Activated naive CD4-positive, alpha-beta T cell treated with anti-CD3 and anti-CD28 coated beads, Interleukin-2, amount 50 U/mL, for 72 hours (primary cell): ENCODE data around the gene COG1. TPM values are rescaled to one million over a fixed set of nuclear protein-coding genes. Genes with fewer than 3 reads are reported as not detected.

Experiments used
- ATAC-seq, 2 donors: fragments of 150-1000 bp; cut with Tn5 transposase; 2 replicates each; pipeline ENCODE4 v1.10.0; 2021; ENCODE audit warnings: mild to moderate bottlenecking in 2 of 2, moderate library complexity in 2 of 2
- DNase-seq, 2 donors: peaks; one replicate each; pipeline ENCODE4 v3.0.0; 2021 to 2022; ENCODE audit warnings: low spot score in 2 of 2
- H3K27ac Mint-ChIP-seq, 2 donors: one replicate each; pipeline ENCODE4 v1.8.0; 2022; ENCODE audit warnings: mild to moderate bottlenecking in 2 of 2, mixed read lengths in 2 of 2
- H3K36me3 Mint-ChIP-seq, 2 donors: one replicate each; pipeline ENCODE4 v1.8.0; 2022; ENCODE audit warnings: mixed read lengths in 2 of 2
- H3K9me3 Mint-ChIP-seq, 2 donors: one replicate each; pipeline ENCODE4 v1.8.0; 2022; ENCODE audit warnings: mixed read lengths in 2 of 2
- total RNA-seq, 2 donors: library from RNA; stranded (reverse); gene quantifications; one replicate each; pipeline ENCODE4 v1.2.3, GENCODE V29; 2022

Gene COG1
- total RNA-seq, 2 donors from 2014 or later = 26.8 to 40.5 TPM

GRCh38 chr17:73203788-73204479, 11.1 kb downstream of the COG1 start:
- no peak for DNase-seq
- Mint-ChIP-seq H3K36me3 (peaks cover 20 to 60% of the 10 kb centered on the region in 2 donors), H3K9me3 (no peaks in the 10 kb centered on the region)

GRCh38 chr17:73205459-73205961, 12.7 kb downstream of the COG1 start:
- H3K27ac Mint-ChIP-seq = no peak overlapping the region

More at GRCh38 chr17:73203788-73204479, 11.1 kb downstream of the COG1 start:
- peak; percentile 62 to 83 for ATAC-seq
- peak overlapping the region; percentile 56 to 92 for H3K27ac Mint-ChIP-seq

DNA sequence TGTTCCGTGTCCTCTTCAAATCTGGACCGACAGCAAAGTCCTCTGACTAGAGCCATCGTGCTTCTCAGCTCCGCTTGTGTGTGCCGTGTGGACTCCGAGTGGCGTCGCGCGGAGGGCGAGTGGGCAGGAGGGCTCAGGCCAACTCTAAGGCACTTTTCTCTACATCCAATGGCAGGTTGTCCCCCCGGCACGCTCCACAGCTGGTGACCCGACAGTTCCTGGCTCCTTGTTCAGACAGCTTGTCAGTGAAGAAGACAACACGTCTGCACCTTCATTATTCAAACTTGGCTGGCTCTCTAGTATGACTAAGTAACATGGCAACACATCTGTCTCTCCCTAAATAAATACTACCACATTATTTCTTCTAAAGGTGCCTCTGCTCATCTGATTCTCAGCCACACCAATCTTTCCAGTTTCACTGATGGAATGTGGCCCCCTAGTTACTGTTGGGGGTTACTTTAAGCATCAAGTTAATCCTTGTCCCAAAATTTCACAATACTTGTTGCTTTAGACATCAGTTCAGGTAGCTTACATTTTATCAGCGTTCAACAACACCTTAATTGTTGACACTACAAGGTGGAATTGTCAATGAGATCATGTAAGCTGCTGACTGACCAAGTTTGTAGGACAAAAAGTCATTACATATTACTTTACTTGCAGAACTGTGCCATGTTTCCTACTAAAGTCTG, 15.4 kb downstream of the COG1 start:
- Mint-ChIP-seq H3K36me3 (peaks cover 15 to 34% of the 10 kb centered on the region in 2 donors), H3K27ac (peak overlapping the region; percentile 59 to 69), H3K9me3 (no peaks in the 10 kb centered on the region)
- no peak for ATAC-seq
- no peak for DNase-seq

More at GRCh38 chr17:73205459-73205961, 12.7 kb downstream of the COG1 start:
- DNase-seq = no peak
- Mint-ChIP-seq H3K9me3 (no peaks in the 10 kb centered on the region), H3K36me3 (peaks cover 20 to 44% of the 10 kb centered on the region in 2 donors)
- no peak for ATAC-seq

DNA sequence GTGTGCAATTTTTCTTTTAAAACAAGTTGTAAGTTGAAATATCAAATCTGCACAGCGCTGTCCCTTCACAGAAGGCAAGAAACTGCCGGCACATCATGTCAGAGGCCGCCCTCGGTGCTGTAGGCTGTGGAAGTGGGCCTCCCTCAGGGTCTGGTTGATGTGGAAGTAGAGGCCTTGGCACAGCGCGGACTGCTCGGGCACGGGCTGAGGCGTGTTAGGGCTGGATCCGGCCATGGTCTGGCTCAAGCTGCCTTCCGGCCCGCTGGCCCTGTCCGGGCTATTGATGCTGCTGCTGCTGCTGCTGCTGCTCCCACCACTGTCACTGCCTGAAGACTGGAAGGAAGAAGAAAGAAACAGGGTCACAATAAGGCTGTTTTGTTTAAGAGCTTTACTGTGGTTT, 16.6 kb downstream of the COG1 start:
- ATAC-seq = no peak
- Mint-ChIP-seq H3K36me3 (peaks cover 11 to 25% of the 10 kb centered on the region in 2 donors), H3K9me3 (no peaks in the 10 kb centered on the region), H3K27ac (peak overlapping the region in 1 of 2 donors; percentile 36)
- DNase-seq = no peak

DNA sequence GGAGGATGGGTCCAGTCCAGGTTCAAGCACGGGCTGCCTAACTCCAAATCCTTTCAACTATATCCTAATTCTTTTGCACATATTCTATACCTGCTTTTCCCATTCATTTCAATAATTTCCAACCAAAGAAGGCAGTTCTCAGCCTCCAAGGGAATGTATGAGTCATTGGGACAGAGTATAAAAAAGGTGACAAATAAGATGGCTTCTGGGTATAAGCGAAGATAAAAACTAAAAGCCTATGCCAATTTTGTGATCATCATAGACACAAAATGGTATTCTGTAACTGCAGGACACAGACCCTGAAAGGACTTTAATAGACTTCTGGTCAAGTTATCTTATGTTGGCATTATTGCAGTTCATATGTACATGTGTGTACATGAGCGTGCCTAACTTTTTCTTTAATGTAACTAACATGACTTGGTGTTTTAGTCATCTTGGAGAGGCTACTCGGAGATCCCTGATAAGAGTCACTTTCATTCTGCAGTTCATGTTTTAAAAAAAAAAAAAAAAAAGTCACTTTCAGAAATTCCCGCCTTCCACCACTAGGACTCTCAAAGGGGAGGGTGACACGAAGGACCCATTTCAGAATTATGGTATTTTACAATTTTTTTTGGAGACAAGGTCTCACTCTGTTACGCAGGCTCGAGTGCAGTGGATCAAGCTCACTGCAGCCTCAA, 17.3 kb downstream of the COG1 start:
- Mint-ChIP-seq H3K9me3 (no peaks in the 10 kb centered on the region), H3K27ac (peak overlapping the region in 1 of 2 donors; percentile 36), H3K36me3 (peaks cover 11 to 25% of the 10 kb centered on the region in 2 donors)
- peak; percentile 28 to 31 for ATAC-seq
- no peak for DNase-seq

DNA sequence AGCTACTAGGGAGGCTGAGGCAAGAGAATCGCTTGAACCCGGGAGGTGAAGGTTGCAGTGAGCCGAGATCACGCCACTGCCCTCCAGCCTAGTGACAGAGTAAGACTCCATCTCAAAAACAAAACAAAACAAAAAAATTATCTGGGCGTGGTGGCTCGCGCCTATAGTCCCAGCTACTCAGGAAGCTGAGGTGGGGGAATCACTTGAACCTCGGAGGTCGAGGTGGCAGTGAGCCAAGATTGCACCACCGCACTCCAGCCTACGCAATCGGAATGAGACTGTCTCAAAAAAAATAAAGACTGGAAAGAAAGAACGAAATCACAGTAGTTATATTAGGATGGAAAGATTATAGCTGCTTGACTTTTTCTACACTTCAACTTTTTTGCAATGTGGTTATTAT, 18.9 kb downstream of the COG1 start:
- H3K27ac Mint-ChIP-seq = peak overlapping the region; percentile 32 to 52
- ATAC-seq (peak; percentile 37 to 60), DNase-seq (peak in 1 of 2 donors; percentile 48)
- no peaks in the 10 kb centered on the region for H3K9me3 Mint-ChIP-seq
- H3K36me3 Mint-ChIP-seq = peaks cover 11 to 31% of the 10 kb centered on the region in 2 donors

DNA sequence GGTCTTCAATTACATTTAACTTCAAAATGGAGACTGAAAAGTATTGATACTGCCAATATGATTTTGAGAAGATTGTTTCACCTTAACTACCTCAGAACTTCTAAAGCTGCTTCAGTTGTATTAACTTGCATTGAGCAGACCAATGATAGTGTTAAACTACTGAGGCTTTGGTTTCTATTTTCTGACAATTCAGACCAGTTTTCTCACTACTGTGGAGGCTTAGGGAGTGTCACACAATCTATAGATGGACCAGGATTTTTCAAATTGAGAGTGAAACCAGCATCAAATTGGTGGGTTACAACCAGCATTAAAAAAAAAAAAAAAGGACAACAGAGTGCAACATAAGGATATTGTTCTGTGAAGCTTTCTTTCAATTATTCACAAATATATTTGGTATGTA, 21.2 kb downstream of the COG1 start:
- DNase-seq (no peak), ATAC-seq (peak in 1 of 2 donors; percentile 43)
- Mint-ChIP-seq H3K9me3 (no peaks in the 10 kb centered on the region), H3K36me3 (peaks cover 0 to 21% of the 10 kb centered on the region in 2 donors), H3K27ac (peak overlapping the region in 1 of 2 donors; percentile 36)

- Mint-ChIP-seq H3K9me3 (no peaks in the 10 kb centered on the region), H3K36me3 (peaks cover 0 to 21% of the 10 kb centered on the region in 2 donors), H3K27ac (no peak overlapping the region)
- ATAC-seq = no peak
- DNase-seq = no peak
Observed at GRCh38 chr17:73214851-73215250, 22.0 kb downstream of the COG1 start.

DNA sequence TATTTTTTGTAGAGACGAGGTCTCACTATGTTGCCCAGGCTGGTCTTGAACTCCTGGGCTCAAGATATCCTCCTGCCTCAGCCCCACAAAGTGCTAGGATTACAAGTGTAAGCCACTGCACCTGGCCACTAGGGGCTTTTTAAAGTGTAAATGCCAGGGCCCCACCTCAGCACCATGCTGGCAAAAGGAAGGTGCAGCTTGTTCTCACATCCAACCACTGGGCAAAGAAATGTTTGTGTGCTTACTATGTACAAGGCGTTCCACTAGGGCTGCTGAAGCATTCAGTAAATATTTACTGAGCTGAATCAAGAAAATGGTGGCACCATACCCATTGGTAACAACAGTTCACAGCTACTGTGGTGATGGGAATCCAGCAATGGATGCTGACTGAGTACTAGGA, 22.6 kb downstream of the COG1 start:
- Mint-ChIP-seq H3K27ac (peak overlapping the region; percentile 33 to 88), H3K36me3 (peaks cover 0 to 21% of the 10 kb centered on the region in 2 donors), H3K9me3 (no peaks in the 10 kb centered on the region)
- DNase-seq (no peak), ATAC-seq (no peak)

DNA sequence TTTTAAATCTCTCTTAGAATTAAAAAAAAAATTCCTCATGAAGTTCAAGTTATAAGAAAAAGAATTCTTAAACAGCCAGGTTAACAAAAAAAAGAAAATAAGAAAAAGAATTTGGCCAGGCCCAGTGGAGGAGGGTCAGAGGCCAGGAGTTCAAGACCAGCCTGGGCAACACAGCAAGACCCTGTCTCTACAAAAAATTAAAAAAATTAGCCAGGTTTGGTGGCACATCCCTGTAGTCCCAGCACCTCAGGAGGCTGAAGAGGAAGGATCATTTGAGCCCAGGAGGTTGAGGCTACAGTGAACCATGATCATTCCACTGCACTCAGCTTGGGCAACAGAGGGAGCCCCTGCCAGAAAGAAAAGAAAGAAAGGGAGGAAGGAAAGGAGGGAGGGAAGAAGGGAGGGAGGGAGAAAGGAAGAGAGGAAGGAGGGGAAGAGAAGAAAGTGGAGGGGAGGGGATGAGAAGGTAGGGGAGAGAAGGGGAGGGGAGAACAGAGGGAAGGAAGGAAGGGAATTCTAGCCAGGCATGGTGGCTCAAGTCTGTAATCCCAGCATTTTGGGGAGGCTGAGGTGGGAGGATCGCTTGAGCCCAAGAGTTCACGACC, 30.9 kb downstream of the COG1 start:
- Mint-ChIP-seq H3K36me3 (peaks cover 0 to 6% of the 10 kb centered on the region in 2 donors), H3K9me3 (no peaks in the 10 kb centered on the region), H3K27ac (peak overlapping the region in 1 of 2 donors; percentile 81)
- ATAC-seq (no peak), DNase-seq (no peak)

DNA sequence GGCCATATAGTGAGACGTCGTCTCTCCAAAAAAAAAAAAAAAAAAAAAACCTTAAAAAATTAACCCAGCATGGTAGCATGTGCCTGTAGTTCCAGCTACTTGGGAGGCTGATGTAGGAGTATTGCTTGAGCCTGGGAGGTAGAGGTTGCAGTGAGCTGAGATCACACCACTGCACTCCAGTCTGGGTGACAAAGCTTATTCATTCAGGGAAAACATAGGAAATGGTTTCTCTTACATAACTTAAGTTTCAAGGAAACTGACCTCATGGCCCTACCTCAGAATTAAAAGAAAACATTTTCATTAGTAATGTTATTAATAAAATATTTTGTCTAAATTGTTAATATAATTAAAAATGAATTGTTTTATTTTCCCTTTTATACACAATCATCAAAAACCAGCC, 31.4 kb downstream of the COG1 start:
- Mint-ChIP-seq H3K36me3 (peaks cover 0 to 6% of the 10 kb centered on the region in 2 donors), H3K27ac (no peak overlapping the region), H3K9me3 (no peaks in the 10 kb centered on the region)
- DNase-seq = no peak
- no peak for ATAC-seq

DNA sequence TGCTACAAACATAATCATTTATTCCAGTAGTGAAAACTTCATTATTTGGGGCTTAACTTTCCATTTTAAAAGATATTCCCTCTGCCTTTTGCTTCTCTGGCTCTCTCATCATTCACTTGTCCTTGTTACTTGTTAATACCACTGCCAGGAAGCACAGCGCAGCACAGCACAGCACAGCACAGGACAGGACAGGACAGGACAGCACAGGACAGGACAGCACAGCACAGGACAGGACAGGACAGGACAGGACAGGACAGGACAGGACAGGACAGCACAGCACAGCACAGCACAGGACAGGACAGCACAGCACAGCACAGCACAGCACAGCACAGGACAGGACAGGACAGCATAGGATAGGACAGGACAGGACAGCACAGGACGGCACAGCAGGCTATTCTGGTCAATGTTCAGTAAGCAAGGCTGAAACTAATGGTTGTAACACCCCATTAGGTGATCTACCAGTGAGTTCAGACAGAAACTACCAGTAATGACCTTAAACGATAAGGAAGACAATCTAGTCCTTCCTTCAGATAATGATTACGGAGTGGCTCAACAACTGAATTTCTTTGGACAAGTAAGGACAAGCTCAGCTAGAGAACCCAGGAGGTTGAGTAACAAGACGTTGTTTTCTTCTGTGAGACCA, 31.9 kb downstream of the COG1 start:
- no peak for ATAC-seq
- Mint-ChIP-seq H3K27ac (no peak overlapping the region), H3K36me3 (peaks cover 0 to 6% of the 10 kb centered on the region in 2 donors), H3K9me3 (no peaks in the 10 kb centered on the region)
- DNase-seq = no peak

DNA sequence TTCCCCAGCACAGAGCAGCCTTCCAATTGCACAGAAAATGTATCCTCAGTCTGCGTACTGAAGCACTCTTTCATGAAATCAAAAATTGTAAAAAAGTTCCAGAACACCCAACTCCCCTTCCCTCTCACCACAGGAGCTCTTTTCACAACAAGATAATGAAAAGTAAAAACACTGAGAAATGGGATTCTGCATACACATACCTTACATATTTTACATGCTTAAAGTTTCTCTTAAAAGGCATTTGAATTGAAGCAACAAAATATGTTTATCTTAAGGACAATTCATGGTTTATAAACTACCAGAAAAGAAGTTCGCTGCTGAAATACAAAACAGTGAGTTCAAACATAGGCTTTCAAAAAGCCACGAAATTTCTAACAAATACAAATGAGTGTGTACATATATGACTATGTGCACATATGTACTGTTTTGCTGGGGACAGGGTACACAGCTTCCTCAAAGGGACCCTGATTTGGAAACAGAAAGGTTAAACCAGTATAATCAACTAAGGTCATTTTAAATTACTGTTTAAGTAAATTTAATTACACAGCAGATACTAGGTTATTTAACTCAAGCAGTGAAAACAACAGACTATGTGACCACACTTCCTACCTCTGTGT, 33.8 kb downstream of the COG1 start:
- peak overlapping the region; percentile 25 to 92 for H3K27ac Mint-ChIP-seq

DNA sequence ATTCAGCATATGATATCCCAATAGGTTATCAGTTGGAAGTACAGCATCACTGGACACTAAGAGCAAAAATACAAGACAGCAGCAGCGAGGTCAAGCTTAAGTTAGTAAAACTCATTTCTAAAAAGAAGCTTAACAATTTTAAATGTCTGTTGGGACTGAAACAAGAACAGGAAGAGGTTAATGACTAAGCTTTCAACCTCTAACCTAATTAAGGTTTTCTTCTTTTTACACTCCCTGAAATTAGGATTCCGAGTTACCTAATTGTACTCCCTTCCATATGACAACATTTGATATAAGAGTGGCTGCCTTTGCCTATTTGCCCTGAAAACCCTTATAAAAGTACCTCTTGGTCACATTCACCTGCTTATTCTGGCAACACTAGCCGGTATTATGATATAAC, 34.5 kb downstream of the COG1 start:
- H3K36me3 Mint-ChIP-seq = peaks cover 0 to 18% of the 10 kb centered on the region in 2 donors
- no peaks in the 10 kb centered on the region for H3K9me3 Mint-ChIP-seq
- ATAC-seq = peak; percentile 18 to 19
- no peak for DNase-seq
- H3K27ac Mint-ChIP-seq = peak overlapping the region; percentile 25 to 34

More for the DNA sequence above, 33.8 kb downstream of the COG1 start:
- no peaks in the 10 kb centered on the region for H3K9me3 Mint-ChIP-seq
- peak; percentile 39 to 88 for ATAC-seq
- DNase-seq = no peak
- H3K36me3 Mint-ChIP-seq = peaks cover 0 to 18% of the 10 kb centered on the region in 2 donors

DNA sequence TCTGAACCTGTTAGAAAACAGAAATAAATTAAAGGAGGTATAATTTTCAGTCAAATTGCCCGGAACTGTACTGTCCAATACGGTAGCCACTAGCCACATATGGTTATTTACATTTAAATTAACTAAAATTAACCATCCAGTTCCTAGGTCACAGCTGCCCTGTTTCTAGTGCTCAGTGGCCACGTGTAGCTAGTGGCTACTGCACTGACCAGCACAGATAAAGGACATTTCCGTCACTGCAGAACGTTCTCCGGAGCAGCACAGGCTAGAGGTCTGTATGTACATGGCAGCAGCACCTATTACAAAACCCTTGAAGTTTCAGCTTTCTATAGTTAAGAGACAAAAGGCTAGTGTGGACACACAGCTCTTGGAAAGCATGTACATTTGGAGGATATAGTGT, 35.1 kb downstream of the COG1 start:
- DNase-seq (no peak), ATAC-seq (no peak)
- peaks cover 4 to 18% of the 10 kb centered on the region in 2 donors for H3K36me3 Mint-ChIP-seq
- no peak overlapping the region for H3K27ac Mint-ChIP-seq
- no peaks in the 10 kb centered on the region for H3K9me3 Mint-ChIP-seq
